22Rv1 (cell line): Measurements from ENCODE around the gene ZNF48.

Experiments used
- ZFX ChIP-seq: fragments of 450-650 bp; IDR thresholded peaks from 2 replicates; pipeline ENCODE4 v1.6.1; 2017; ENCODE audit warnings: antibody characterized with exemption, borderline replicate concordance
- TF ChIP-seq, protein P1 (sequence below): fragments of 450-650 bp; IDR thresholded peaks from 2 replicates; pipeline ENCODE4 v1.5.1; 2017; ENCODE audit warnings: mild to moderate bottlenecking

GRCh38 chr16:30418350-30419181 lies 23.3 kb downstream of the ZNF48 start:
- TF ChIP-seq, protein P1, sequence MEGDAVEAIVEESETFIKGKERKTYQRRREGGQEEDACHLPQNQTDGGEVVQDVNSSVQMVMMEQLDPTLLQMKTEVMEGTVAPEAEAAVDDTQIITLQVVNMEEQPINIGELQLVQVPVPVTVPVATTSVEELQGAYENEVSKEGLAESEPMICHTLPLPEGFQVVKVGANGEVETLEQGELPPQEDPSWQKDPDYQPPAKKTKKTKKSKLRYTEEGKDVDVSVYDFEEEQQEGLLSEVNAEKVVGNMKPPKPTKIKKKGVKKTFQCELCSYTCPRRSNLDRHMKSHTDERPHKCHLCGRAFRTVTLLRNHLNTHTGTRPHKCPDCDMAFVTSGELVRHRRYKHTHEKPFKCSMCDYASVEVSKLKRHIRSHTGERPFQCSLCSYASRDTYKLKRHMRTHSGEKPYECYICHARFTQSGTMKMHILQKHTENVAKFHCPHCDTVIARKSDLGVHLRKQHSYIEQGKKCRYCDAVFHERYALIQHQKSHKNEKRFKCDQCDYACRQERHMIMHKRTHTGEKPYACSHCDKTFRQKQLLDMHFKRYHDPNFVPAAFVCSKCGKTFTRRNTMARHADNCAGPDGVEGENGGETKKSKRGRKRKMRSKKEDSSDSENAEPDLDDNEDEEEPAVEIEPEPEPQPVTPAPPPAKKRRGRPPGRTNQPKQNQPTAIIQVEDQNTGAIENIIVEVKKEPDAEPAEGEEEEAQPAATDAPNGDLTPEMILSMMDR = no peak; the same call in none of the 2 replicates
- no peak for TF ChIP-seq ZFX
